SH-SY5Y (cell line): Measurements from ENCODE around the gene MARS1.

Source experiments
- GATA2 ChIP-seq: IDR thresholded peaks from 2 replicates; pipeline ENCODE4 v1.6.1; 2011; ENCODE audit warnings: mild to moderate bottlenecking, low read depth, low read length
- GATA3 ChIP-seq: IDR thresholded peaks from 2 replicates; pipeline ENCODE4 v1.6.1; 2011; ENCODE audit warnings: low read depth, mild to moderate bottlenecking, low read length, moderate library complexity

DNA sequence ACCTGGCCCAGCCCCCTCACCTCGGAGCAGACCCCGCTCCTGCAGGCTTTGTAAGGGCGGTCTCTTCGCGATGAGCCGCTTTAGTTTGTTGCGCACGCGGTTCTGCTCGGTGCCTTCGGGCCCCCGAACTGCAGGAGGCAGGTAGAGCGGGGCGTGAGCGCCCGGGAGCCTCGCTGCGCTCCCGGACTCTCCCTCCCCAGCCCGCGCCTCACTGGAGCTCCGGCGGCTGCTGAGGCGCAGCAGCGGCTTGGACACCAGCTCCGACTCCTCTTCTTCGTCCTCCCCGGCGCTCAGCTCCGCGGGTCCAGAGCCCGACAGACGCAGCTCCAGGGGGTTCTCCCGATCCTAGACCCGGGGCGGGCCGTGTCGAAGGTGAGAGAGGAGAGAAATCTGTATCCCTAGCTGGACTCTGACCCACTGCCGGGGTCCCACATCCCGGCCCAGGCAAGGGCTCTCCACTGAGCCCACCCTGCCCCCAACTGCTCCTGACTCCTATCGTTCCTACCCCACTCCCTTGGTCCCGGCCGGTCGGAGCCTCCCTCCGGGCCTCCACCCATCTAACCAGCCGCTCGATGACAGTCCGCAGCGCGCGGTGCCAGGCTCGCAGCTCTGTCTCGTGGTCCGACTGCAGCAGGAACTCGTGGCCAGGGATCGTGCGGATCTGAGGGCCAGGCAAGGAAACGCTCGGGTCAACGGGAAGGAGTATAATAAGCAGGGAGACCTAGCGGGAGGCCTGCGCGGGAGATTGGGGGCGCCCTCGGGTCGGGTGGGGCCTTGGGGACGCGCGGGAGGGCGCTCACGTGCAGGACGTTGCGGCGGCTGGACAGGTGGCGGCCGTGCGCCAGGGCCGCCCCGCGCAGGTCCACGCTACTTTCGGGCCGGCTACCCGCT lies 12.4 kb upstream of the MARS1 start:
- TF ChIP-seq GATA2: no peak
- TF ChIP-seq GATA3: no peak
